Measurements from ENCODE around the gene PRKCZ.

PRKCZ gene

DNA sequence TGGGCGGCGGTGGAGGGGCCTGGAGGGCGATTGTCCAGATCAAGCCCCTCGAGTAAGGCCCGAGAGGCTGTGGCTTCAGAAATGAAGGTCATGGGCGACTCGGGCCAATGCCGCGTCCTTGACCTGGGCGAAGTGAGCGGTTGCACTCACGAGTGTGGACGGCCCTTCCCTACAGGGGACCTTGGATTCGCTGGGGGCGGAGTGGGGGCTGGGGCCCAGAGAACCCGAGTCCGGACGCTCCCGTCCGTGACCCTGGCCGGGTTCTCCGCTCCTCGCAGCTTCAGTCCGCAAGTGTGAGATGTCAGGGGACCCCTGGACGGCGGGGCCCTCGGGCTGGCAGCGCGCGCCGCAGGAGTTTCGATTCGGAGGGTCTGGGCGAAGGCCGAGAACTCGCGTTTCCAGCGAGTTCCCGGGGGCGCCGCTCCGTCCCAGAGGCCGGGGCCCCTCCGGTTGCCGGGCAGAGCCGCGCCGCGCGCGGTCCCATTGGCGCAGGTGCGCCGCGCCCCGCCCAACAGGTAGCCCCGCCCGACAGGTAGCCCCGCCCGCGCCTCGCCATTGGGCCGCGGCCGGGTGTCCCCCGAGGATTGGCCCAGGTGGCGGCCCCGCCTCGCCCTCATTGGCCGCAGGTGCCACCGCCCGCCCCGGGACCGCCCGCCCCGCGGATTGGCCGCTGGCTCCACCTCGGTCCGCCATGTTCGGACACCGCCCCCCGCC, at the start of gene PRKCZ:
TSS of gene PRKCZ (plus strand) at position 694 of the 714 bp plus-strand sequence. CDS start 220 bp downstream, outside the sequence.
- peak; percentile 91 to 92 for DNase-seq (ENCODE audit: low read depth in 2 of 2)

DNA sequence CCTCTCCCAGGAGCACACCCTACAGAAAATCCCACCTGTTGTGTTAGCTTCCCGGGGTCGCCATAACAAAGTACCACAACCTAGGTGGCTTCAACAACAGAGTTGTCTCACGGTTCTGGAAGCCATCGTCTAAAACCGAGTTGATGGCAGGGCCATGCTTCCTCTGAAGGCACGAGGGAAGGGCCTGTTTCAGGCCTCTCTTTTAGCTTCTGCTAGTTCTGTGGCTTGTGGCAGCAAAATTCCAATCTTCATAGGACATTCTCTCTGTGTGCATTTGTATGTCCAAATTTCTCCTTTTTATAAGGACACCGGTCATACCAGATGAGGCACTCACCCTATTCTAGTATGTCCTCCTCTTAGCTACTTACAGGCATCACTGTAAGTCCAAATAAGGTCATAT, 49.8 kb upstream of the PRKCZ start:
- no peak for DNase-seq (ENCODE audit: low read depth in 2 of 2)

DNA sequence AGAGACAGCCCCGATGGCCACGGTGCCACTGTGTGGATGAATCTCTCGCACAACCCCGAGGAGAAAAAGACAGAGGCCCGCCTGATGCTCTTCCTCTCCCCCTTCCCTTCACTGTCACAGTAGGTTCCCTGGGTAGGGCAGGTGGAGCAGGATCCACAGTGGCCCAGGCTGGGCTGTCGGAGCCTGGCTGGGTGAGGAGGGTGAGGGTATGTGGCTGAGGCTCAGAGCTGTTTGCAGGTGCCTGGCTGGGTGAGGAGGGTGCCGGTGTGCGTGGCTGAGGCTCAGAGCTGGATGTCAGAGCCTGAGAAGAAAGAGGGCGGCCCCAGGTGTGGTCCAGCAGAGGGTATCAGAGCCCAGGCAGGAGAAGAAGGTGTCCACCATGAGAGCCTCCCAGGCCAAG, 49.4 kb upstream of the PRKCZ start:
- no peak for DNase-seq (ENCODE audit: low read depth in 2 of 2)

DNA sequence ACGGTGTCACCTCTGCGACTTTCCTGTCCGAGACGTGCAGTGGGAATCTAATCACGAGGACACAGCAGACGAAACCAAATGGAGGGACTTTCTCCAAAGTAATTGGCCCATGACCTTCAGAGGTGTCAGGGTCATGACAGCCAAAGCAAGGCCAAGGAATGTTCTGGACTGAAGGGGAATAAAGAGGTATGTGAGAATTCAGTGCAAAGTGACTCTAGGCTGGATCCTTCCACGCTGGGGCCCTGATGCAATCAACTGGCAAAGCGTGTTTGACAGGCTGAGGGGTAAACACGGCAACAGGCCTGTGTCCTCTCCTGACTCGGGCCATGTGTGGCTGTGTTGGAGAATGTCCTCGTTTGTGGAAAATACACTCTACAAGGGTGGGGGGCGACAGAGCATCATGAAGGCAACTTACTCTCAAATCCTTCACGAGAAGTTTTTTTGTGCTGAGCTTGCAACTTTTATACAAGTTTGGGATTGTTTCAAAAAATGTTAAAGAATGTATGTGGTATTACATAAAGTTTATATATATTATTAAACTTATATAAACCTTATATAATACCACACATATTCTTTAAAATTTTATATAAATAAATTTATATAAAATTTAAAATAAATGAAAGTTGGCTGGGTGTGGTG, 48.3 kb upstream of the PRKCZ start:
- DNase-seq (ENCODE audit: low read depth in 2 of 2): no peak

DNA sequence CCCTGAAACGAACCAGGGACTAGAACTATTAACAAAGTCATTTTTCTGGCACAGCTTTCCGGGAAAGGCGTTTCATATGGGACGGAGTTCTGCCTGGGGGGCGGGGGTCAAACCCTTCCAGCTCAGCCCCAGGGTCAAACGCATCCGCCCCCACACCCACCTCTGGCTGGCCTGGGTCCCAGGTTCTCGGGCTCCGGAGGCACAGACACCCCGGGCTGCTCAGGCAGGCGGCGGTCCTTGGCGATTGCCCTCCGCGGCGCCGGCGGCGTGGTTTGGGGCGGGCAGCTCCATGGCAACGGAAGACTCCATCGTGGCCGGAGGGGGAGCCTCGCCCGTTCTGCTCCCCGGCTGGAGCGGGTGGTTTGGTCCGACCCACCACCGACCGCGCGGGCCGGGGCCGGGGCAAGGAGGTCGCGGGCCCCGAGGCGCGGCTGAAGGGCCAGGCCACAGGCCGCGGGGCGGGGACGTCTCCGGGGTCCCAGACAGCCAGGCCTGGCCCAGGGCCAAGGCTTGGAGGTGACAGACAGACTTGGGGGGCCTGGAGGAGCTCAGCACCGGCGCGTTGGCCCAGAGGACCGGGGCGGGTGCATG, 46.6 kb upstream of the PRKCZ start, which contains the start of gene CFAP74:
TSS of gene CFAP74 (minus strand) at position 246 of the 591 bp plus-strand sequence. CDS start 12,830 bp downstream, outside the sequence.
- DNase-seq (ENCODE audit: low read depth in 2 of 2): no peak

DNA sequence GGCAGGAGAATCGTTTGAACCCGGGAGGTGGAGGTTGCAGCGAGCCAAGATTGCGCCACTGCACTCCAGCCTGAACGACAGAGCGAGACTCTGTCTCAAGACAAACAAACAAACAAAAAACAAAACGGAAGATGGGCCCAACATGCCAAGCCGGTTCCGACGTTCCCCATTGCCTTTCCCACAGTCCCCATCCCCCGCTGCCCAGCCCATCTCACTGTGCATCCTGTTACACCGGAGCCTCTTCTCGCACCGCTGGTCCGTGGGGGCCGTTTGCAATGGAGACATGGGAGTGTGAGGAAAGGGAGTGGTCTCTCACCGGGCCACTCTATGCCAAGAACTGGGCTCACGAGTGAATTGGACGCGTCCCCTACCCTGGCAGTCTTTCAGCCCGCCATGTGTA, 45.4 kb upstream of the PRKCZ start:
- DNase-seq (ENCODE audit: low read depth in 2 of 2): no peak

DNA sequence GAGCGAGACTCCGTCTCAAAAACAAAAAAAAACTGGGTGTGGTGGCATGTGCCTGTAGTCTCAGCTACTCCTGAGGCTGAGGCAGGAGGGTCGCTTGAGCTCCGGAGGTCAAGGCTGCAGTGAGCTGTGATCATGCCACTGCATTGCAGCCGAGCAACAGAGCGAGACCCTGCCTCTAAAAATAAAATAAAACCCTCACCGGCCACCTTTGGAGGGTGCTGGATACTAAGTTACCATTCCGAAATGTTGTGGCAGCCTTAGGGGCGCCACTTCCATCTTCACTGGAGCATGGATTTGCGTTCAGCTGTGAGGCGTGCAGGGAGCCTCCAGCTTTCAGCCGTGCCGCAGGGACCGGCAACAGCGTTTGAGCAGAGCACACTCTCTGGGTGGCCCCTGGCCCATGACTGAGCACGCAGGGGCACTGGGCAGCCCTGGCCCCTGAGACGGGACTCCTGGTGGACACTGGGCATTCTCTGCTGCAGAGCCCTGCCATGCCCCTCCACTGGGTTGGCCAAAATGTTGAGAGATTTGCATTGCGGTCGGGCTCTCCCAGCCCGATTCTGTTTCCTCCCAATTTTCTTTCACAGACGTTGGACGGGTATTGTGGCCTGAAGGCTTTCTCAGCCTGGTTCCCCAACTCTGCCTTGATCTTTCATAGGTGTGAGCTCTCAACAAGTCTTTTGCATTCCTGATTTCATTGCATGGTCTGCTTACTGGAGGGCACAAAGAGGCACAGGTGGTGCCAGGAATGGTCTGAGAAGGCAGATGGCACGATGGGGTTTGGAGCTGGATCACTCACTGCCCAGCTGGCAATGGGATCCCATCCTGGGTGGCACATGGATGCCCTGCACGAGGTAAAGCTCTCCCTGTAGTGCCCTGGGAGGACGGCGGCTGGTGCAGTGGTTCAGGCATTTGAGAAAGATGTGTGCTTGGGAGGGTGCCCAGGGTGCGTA, 40.8 kb upstream of the PRKCZ start:
- DNase-seq (ENCODE audit: low read depth in 2 of 2): no peak

DNA sequence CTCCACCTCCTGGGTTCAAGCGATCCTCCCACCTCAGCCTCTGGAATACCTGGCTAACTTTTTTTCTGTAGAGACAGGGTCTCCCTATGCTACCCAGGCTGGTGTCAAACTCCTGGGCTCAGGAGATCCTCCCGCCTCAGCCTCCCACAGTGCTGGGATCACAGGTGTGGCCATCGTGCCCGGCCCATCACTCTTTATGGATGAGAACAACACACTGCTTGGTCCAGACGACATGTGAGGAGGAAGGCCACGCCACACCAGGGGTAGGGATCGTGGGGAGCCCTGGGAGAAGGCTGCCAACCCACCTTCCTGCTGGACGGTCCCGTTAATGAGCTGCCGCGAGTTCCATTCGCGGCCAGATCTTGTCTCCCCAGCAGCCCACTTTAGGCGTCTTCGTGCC, 36.0 kb upstream of the PRKCZ start:
- no peak for DNase-seq (ENCODE audit: low read depth in 2 of 2)

DNA sequence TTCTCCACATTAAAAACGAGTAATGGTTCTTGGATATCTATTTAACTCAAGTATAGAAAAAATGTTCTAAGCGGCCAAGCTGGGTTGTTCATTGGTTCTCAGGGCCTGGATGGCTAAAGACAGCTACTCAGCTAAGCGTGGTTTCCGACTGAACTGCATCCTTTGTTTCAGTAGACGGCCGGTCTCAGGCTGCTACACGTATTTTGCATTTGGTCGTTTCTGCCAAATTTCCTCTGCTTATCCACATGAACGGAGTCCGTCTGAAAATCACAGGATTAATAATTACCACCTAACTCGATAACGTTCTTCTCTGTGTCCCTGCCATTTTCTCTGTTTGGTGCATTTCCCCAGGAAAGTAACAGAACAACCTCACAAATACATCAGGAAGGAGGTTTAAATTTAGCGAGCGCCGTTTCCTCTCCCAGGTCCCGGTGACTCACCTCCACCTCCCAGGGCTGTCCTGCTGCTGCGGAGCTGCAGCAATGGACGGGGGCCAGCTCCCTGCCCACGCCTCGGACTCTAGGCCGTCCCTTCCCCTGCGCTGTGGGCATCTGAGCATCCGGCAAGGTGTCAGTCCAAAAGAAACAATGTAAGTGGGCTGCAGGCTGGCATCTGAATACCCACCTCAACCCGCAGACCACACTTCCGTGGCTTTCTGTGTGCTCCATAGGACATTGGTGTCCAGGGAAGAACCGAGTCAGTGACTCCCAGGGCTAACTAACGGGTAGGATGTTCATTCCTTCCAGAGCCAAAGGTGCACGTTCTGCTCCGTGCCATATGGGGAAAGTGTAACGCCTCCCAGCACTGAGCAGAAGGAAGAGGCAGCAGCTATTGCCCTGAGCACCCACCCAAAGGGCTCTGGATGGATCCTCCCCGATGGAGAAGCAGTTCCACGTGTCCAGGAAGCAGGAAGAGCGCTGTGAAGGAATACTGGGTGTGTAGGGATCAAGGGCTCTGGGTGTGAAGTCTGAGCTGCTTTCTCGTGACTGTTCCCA, 35.2 kb upstream of the PRKCZ start:
- no peak for DNase-seq (ENCODE audit: low read depth in 2 of 2)

DNA sequence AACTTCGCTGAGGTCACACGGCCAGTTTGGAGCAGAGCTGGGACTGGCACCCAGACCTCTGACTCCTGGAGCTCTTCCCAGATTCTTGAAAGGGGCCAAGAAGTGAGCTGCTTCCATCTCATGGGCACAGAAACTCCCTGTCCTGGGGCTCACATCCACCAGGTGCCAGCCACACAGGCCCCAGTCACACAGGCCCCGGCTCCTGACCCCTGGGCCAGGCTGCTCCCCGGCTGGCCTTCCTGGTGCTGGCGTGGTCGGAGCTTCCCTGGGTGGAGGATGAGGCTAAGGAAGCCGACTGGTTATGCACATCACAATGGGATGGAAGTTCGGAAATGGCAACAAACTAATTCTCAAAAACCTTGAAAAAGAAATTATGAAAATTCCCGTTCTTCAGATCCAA, 34.1 kb upstream of the PRKCZ start:
- no peak for DNase-seq (ENCODE audit: low read depth in 2 of 2)

DNA sequence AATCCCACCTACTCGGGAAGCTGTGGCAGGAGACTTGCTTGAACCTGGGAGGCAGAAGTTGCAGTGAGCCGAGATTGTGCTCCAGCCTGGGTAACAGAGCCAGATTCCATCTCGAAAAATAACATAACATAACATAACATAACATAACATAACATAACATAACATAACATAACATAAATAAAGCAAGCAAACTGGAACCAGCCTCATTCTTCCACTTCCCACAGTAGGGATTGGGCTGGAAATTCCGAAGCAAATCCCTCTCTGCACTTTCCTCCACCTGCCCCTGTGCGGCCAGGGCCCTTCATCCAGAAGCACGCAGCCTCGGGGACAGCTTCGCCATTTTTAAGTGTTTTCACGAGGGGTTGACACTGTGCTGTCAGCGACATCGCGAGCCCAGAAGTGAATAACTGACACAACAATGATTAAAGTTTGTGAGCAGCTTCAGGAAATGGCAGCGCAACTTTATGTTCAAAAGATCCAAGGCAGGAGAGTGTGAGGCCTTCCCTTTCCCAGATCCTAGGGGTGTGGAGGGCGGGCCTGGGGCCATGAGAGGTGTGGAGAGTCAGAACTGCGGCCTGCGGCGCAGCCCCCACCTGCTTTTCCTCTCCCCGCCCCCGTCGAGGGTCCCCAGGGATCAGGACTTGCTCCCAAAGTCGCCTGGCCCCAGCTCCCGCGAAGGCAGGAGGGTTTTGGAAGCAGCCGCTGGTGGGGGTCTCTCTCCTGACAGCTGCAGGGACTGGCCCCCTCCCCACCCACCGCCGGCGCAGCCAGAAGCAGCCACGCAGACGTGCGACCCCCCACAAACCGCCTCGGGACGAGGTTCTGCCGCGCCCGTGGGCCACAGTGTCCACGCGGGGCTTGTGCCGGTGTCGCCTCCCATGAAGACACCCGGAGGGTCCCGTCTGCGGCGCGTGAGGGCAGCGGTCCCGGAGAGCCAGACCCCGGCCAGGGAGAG, 31.7 kb upstream of the PRKCZ start:
- DNase-seq (ENCODE audit: low read depth in 2 of 2): no peak

DNA sequence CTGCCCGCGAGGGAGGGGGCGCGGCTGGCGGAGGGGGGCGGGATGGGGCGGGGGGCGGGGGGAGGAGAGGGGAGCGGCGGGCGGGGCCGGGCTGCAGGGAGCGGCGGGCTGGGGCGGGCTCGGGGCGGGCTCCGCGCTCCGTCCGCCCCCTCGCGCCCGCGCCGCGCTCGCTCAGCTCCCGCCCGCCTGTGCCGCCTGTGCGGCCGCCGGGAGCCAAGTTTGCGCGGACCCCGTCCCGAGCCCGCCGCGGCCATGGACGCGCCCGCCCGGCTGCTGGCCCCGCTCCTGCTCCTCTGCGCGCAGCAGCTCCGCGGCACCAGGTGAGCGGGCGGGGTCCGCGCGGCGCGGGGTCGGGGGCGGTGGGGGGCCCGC, 31.1 kb upstream of the PRKCZ start, which contains the start of gene GABRD:
TSS of gene GABRD (plus strand) at position 174 of the 372 bp plus-strand sequence. CDS start at position 253, 79 bp downstream.
- DNase-seq (ENCODE audit: low read depth in 2 of 2): peak in 1 of 2 donors; percentile 6

DNA sequence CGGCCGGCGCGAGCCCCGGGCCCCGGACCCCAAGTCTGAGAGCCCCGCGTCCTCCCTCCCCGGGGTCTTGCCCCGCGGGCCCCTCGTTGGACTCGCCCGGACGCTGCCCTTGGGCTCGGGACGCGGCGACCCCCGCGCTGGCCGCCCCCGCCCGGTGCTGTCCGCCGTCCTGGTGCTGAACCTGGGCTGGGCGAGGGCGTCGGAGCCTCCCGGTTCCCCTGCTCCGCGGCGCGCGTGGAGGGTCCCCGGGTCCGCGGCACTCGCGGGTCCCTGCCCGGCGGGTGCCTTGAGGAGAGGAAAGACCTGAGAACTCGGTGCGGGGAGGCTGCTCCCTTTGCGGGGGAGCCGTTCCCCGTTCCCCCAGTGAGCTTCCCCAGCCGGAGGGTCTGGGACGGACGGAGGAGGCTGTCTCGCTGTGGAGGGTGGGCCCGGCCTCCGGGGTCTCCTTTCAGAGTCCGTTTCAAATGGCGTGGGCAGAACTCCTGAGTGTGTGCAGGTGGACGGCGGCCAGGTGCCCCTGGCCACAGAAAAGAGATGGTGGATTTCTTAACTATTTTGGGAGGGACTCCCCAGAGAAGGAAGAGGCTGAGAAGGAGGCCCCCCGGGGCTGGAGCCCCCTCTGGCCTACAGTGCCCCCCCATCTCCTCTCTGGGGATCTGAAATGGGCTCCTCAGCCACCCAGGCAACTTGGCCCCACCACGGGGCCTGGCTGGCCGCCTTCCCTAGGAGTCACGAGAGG, 30.5 kb upstream of the PRKCZ start:
- no peak for DNase-seq (ENCODE audit: low read depth in 2 of 2)

DNA sequence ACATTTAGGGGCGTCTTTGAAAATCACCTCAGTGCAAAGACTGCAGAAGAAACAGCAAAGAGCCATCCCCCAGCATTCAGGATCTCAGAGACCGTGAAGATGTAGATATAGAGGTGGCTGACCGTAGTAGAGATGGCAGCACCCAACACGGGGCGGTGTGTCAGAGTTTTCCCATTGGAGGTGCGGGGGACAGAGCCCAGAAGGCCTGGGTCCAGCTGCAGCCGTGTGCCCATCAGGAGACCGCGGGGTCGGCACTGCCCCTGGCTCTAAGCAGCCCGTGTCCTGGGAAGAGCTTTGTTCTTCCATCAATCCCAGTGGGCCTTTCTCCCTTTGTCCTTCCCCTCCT, 29.9 kb upstream of the PRKCZ start:
- no peak for DNase-seq (ENCODE audit: low read depth in 2 of 2)

DNA sequence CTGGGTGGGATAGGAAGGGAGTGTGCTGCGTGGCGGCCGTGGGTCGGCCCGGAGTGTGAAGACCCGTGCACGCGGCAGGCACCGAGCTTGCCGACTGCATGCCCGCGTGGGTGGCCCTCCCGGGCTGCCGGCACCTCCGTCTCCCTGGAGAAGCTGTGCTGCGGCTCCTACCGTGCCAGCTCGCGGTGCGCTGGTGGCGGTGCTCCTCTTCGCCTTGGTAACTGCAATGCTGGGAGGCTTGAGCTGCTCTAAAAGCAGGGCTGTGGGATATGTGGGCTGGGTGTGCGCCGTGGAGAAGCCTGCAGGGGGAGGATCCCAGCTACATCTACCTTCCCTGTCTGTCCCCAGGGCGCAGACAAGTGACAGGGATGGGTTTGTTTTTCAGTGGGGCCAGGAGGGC, 28.7 kb upstream of the PRKCZ start:
- DNase-seq (ENCODE audit: low read depth in 2 of 2): no peak

DNA sequence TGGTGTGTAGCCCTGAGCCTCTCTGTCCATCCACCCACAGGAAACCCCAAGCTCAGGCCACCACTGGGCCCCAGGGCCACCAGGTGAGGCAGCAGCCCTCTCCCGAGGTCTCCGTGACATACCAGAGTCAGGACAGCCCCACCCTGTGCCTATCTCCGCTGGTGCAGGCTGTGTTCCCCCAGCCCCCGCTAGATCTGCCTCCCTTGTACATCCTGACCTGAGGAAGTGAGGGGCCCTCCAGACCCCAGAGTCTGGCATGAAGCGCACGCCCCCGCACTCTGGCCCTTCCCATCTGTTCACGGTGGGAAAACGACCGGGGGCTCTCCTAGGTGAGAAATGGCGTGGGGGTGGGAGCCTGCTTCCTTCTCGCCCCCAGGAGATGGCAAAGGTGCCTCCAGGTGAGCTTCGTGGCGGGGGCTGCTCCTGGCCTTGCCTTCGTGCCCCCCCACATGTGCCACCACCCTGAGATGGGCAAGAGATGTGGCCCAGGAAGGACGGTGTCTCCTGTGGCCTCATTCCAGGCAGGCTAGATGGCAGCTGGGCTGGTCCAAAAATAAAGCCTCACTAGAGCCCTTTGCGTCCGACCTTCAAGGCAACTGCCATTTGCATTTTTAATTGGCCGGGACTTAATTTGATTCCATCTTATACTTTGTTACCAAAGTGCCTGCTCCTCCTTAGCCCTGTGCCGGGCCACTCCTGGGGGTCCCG, 28.0 kb upstream of the PRKCZ start:
- no peak for DNase-seq (ENCODE audit: low read depth in 2 of 2)

DNA sequence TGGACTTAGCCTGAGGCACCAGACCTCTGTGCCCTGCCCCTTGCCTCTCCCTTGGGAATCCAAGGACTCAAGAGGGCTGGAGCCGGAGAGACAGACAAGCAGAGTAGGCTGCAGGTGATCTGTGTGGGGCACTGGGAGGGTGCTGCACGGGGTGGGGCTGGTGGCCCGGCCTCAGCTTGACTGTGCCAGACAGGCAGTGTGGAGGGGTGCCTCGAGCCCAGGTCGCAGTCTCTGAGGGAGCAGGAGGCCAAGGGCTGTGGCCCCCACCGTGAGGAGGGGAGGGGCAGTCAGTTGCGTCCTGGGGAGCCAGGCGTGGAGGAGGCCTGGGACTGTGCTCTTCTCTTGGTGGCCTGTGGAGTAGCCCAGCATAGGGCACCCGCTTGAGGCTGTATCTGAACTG, 27.0 kb upstream of the PRKCZ start:
- DNase-seq (ENCODE audit: low read depth in 2 of 2): no peak

DNA sequence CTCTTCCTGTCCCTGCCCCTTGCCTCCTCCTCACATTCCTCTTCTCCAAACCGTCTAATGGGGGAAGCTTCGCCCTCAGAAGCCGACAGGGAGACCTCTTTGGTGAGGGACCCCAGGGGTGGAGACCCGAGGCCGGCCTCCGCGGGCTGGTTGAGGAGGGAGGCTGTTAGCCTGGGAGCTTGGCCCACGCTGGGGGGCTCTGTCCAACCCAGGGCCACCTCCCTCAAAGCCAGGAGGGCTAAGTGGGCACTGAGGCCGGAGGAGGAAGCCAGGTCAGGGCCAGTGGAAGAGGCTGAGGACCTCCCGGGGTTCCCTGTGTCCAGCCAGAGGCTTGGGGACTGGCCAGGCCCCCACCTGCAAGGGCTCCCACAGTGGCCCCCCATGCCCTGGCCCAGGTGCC, 25.8 kb upstream of the PRKCZ start:
- DNase-seq (ENCODE audit: low read depth in 2 of 2): no peak
